Endothelial cell of umbilical vein (primary cell): ENCODE results near the gene KLHDC4. TPM values are rescaled to one million over a fixed set of nuclear protein-coding genes. Genes with fewer than 3 reads are reported as not detected.

ENCODE experiments used
- BruUV-seq: library from RNA; stranded (reverse); fragments of 400-500 nt; replicated peaks from 2 replicates; lab custom pipeline; 2021; lab: Mats Ljungman, UMichigan
- CTCF ChIA-PET: fragments of 300-600, 350-600 bp; sonication (Branson Sonifier 250); formaldehyde crosslinking; loops from one replicate; lab custom pipeline; 2021; ENCODE audit warnings: antibody characterized with exemption, inconsistent platforms; lab: Charles Lee
- POLR2A ChIA-PET: fragments of 300-600, 350-600 bp; sonication (Branson Sonifier 250); formaldehyde crosslinking; loops from one replicate; lab custom pipeline; 2021; ENCODE audit warnings: antibody characterized with exemption, inconsistent platforms; lab: Charles Lee
- DNase-seq: peaks from one replicate; pipeline ENCODE4 v3.0.0-alpha.2; 2011; ENCODE audit warnings: low read depth, low spot score
- FAIRE-seq: peaks from 2 replicates; lab custom pipeline; 2011; peaks lifted over from hg19 to GRCh38; lab: Jason Lieb, UNC
- H2AFZ ChIP-seq: 2 replicates; pipeline ENCODE4 v1.6.0; 2012; ENCODE audit warnings: low read depth, low read length, control low read depth, inconsistent platforms
- H3K27ac ChIP-seq: 2 replicates; pipeline ENCODE4 v1.5.1; 2011; ENCODE audit warnings: low read depth, mild to moderate bottlenecking, control low read depth, low read length, moderate library complexity; ENCODE audit not compliant: insufficient read depth
- H3K27me3 ChIP-seq, 2 experiments: 2 replicates each; pipeline versions ENCODE4 v1.6.0 to v1.6.1; 2011; ENCODE audit warnings: low read length in 2 of 2, mixed read lengths in 1 of 2; ENCODE audit not compliant: control insufficient read depth in 2 of 2, insufficient read depth in 2 of 2
- H3K36me3 ChIP-seq, 2 experiments: 2 replicates in 1 of 2; 3 replicates in 1 of 2; pipeline ENCODE4 v1.5.1; 2011; ENCODE audit warnings: low read length in 2 of 2, mild to moderate bottlenecking in 1 of 2, moderate library complexity in 1 of 2; ENCODE audit not compliant: control insufficient read depth in 2 of 2, insufficient read depth in 2 of 2; ENCODE audit errors: extremely low read depth in 1 of 2
- H3K4me1 ChIP-seq: 3 replicates; pipeline ENCODE4 v1.5.1; 2011; ENCODE audit warnings: mild to moderate bottlenecking, low read length; ENCODE audit not compliant: control insufficient read depth, insufficient read depth; ENCODE audit errors: extremely low read depth
- H3K4me2 ChIP-seq: 2 replicates; pipeline ENCODE4 v1.6.1; 2011; ENCODE audit warnings: low read length, control low read depth, mixed read lengths; ENCODE audit not compliant: insufficient read depth
- H3K4me3 ChIP-seq, 3 experiments: fragments of 200-600 bp in 1 of 3; sonication (generic), shearing (Covaris generic) in 1 of 3; replicated peaks in 1 of 3; 2 replicates each; pipeline ENCODE4 v1.5.1; 2011 to 2016; ENCODE audit warnings: control low read depth in 3 of 3, low read length in 3 of 3, mild to moderate bottlenecking in 2 of 3, inconsistent platforms in 1 of 3, low read depth in 1 of 3, moderate library complexity in 1 of 3; ENCODE audit not compliant: insufficient read depth in 1 of 3
- H3K79me2 ChIP-seq: 2 replicates; pipeline ENCODE4 v1.6.0; 2012; ENCODE audit warnings: low read length, inconsistent platforms; ENCODE audit not compliant: control insufficient read depth, insufficient read depth
- H3K9ac ChIP-seq: replicated peaks from 2 replicates; pipeline ENCODE3; 2011; ENCODE audit warnings: low read length, control low read depth; ENCODE audit not compliant: insufficient read depth; ENCODE audit errors: extremely low read depth
- H3K9me1 ChIP-seq: replicated peaks from 3 replicates; pipeline ENCODE4 v1.6.0; 2011; ENCODE audit warnings: mild to moderate bottlenecking, low read length; ENCODE audit not compliant: control insufficient read depth, insufficient read depth; ENCODE audit errors: extremely low read depth
- H3K9me3 ChIP-seq: replicated peaks from 2 replicates; pipeline ENCODE4 v1.5.1; 2012; ENCODE audit warnings: low read length, inconsistent platforms; ENCODE audit not compliant: control insufficient read depth, insufficient read depth
- H4K20me1 ChIP-seq: replicated peaks from 2 replicates; pipeline ENCODE3; 2011; ENCODE audit warnings: mild to moderate bottlenecking, low read length; ENCODE audit not compliant: control insufficient read depth, insufficient read depth; ENCODE audit errors: extremely low read depth
- EZH2 ChIP-seq: IDR thresholded peaks from 2 replicates; pipeline ENCODE4 v1.6.1; 2012; ENCODE audit warnings: borderline replicate concordance, low read depth, mild to moderate bottlenecking, moderate library complexity, low read length, inconsistent platforms; ENCODE audit not compliant: severe bottlenecking
- FOS ChIP-seq: IDR thresholded peaks from 2 replicates; pipeline ENCODE4 v1.6.1; 2011; ENCODE audit warnings: mild to moderate bottlenecking, low read length, moderate library complexity, borderline replicate concordance; ENCODE audit not compliant: insufficient read depth
- GATA2 ChIP-seq: IDR thresholded peaks from 2 replicates; pipeline ENCODE4 v1.7.0; 2011; ENCODE audit warnings: low read depth, mild to moderate bottlenecking, moderate library complexity, mixed read lengths, low read length; ENCODE audit not compliant: insufficient read length, insufficient read depth
- JUN ChIP-seq: IDR thresholded peaks from 2 replicates; pipeline ENCODE4 v1.6.1; 2011; ENCODE audit warnings: borderline replicate concordance, low read depth; ENCODE audit not compliant: insufficient read length, insufficient read depth
- MYC ChIP-seq: IDR thresholded peaks from one replicate; pipeline ENCODE4 v1.6.1; 2011; ENCODE audit warnings: mild to moderate bottlenecking, low read depth, low read length
- POLR2A ChIP-seq: IDR thresholded peaks from 2 replicates; pipeline ENCODE4 v1.6.1; 2012; ENCODE audit warnings: low read depth, mild to moderate bottlenecking, control low read depth, low read length
- POLR2AphosphoS5 ChIP-seq: IDR thresholded peaks from 2 replicates; pipeline ENCODE4 v1.6.1; 2012; ENCODE audit warnings: low read depth, mild to moderate bottlenecking, control low read depth, low read length, moderate library complexity; ENCODE audit not compliant: insufficient read depth
- dilution Hi-C: fragments of 300-500 bp; cut with MboI; formaldehyde crosslinking; loops from one replicate; pipeline ENCODE4 v1.15.0; 2019; ENCODE audit warnings: low sequenced_read_pairs; ENCODE audit not compliant: extremely low pct_ligation_motif_present
- intact Hi-C: fragments of 100-400 bp; cut with micrococcal nuclease; formaldehyde crosslinking; loops from one replicate; pipeline ENCODE4 v1.10.0; 2022
- polyA plus RNA-seq, 4 experiments: library from polyadenylated mRNA; depleted of rRNA in 3 of 4; stranded (reverse) in 3 of 4; unstranded in 1 of 4; fragments of >200 nt; gene quantifications; 2 replicates each; pipeline versions ENCODE4 v1.2.1 to v1.2.3, GENCODE V29; 2011 to 2012; ENCODE audit warnings: missing spikeins in 1 of 4
- total RNA-seq: library from RNA; stranded (reverse); gene quantifications from 2 replicates; pipeline ENCODE4 v1.2.3, GENCODE V29; 2021
- TF ChIP-seq, protein P1 (sequence below), 2 donors: IDR thresholded peaks; 1 replicate in 1 of 2; 2 replicates in 1 of 2; pipeline ENCODE4 v1.5.1; 2011; ENCODE audit warnings: low read length in 2 of 2, mild to moderate bottlenecking in 2 of 2, moderate library complexity in 2 of 2, control low read depth in 1 of 2, inconsistent platforms in 1 of 2, low read depth in 1 of 2; ENCODE audit not compliant: insufficient read depth in 1 of 2; ENCODE audit errors: extremely low read depth in 1 of 2
- TF ChIP-seq, protein P2 (sequence below): IDR thresholded peaks from 2 replicates; pipeline ENCODE4 v1.6.1; 2011; ENCODE audit not compliant: insufficient read depth, insufficient read length

KLHDC4 gene
- total and polyA plus RNA-seq, 2 donors (not counting 3 experiments of a cell fraction or from before 2014, with no cell fraction given): 24.7 to 46.2 TPM

DNA sequence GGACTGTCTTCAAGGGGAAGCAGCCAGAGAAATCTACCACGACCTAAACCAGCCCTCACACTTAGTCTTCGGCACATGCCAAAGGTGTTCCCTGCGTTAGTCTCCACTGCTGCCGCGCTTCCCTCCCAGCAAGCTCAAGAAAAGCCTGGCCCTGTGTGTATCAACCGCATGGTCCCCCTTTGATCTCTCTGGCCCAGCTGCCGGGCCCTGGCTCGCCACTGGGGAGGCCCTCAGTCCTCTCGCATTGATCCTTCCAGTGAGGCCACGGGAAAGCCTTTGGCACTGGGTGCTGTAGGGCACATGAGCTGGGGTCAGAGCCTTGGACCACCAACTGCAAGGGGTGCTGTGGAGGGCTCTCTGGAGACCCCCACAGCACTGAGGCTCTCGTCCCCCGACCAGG, 29.6 kb upstream of the KLHDC4 start:
- Histone ChIP-seq H3K4me2 (no peak overlapping the region), H3K9me3 (no peaks in the 10 kb centered on the region), H3K79me2 (no peaks in the 10 kb centered on the region), H3K4me3 (no peak overlapping the region), H2AFZ (no peak overlapping the region), H4K20me1 (no peaks in the 10 kb centered on the region), H3K36me3 (no peaks in the 10 kb centered on the region), H3K27ac (no peak overlapping the region), H3K4me1 (no peaks in the 10 kb centered on the region), H3K9ac (no peak overlapping the region), H3K27me3 (peaks cover 0 to 2% of the 10 kb centered on the region in 2 experiments), H3K9me1 (no peaks in the 10 kb centered on the region)
- no peak for FAIRE-seq
- intact Hi-C loops: no loop called here
- POLR2A ChIA-PET: no interaction called here
- TF ChIP-seq POLR2AphosphoS5 (no peak), MYC (no peak), EZH2 (no peak), GATA2 (no peak), JUN (no peak), FOS (no peak), POLR2A (no peak)
- TF ChIP-seq, protein P1, sequence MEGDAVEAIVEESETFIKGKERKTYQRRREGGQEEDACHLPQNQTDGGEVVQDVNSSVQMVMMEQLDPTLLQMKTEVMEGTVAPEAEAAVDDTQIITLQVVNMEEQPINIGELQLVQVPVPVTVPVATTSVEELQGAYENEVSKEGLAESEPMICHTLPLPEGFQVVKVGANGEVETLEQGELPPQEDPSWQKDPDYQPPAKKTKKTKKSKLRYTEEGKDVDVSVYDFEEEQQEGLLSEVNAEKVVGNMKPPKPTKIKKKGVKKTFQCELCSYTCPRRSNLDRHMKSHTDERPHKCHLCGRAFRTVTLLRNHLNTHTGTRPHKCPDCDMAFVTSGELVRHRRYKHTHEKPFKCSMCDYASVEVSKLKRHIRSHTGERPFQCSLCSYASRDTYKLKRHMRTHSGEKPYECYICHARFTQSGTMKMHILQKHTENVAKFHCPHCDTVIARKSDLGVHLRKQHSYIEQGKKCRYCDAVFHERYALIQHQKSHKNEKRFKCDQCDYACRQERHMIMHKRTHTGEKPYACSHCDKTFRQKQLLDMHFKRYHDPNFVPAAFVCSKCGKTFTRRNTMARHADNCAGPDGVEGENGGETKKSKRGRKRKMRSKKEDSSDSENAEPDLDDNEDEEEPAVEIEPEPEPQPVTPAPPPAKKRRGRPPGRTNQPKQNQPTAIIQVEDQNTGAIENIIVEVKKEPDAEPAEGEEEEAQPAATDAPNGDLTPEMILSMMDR (IDR thresholded peaks at IDR 0.05; ENCODE audit: extremely low read depth in 1 of 2, insufficient read depth in 1 of 2, low read depth in 1 of 2, low read length in 2 of 2): no peak
- TF ChIP-seq, protein P2, sequence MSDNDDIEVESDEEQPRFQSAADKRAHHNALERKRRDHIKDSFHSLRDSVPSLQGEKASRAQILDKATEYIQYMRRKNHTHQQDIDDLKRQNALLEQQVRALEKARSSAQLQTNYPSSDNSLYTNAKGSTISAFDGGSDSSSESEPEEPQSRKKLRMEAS: no peak
- dilution Hi-C loops: no loop called here
- CTCF ChIA-PET: interaction anchor here (2.0 kb wide), 1 partner anchor 8 kb away, joined by 5 read pairs; no protein-coding TSS in a partner anchor
- no TSS peak for BruUV-seq
- no peak for DNase-seq
